ENCODE measurements around the gene LRCOL1. TPM values are rescaled to one million over a fixed set of nuclear protein-coding genes. Genes with fewer than 3 reads are reported as not detected.

The LRCOL1 gene
- total RNA-seq, 1 experiment from 2014 or later, result not detected

DNA sequence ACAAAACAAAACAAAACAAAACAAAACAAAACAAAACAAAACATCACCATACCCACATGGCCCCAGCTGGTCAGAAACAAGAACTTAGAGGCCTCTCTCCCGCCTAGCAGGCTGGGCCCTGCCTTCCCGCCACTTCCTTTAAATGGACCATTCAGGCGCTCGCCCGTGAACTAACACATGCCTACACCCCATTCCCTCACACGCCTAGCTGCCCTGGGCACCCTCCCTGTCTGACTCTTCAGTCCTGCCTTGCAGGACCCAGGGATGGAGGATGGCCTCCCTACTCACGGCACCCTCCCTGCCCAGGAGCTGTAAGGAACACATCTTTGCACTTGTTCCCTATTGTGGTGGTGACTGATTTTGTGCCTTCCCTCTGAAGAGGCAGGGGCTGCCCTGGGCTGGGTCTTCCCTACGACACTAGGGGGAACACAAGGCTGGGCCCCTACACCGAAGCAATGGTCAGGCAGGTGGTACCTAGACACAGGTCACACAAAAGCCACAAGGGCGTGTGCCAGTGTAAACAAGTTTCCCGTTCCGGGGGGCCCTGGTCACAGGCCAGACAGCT, 29.7 kb upstream of the LRCOL1 start:
- H3K27me3 ChIP-seq (ENCODE audit: low read length), result no peaks in the 10 kb centered on the region
- no peaks in the 10 kb centered on the region for H3K9me3 ChIP-seq (ENCODE audit: low read length)
- no peaks in the 10 kb centered on the region for H3K4me1 ChIP-seq (ENCODE audit: low read length)
- no peaks in the 10 kb centered on the region for H3K9me2 ChIP-seq (replicated peaks; ENCODE audit: insufficient read depth, low read length)
- no peak overlapping the region for H3K4me3 ChIP-seq (ENCODE audit: low read length)
- no peak overlapping the region for H3K27ac ChIP-seq (ENCODE audit: low read length)
- peaks cover 25% of the 10 kb centered on the region; the same call in 1 of the 2 replicates for H3K36me3 ChIP-seq (ENCODE audit: insufficient read depth, low read length)
- DNase-seq, result no peak
- H4K20me1 ChIP-seq (ENCODE audit: insufficient read depth, low read depth, low read length), result no peaks in the 10 kb centered on the region
- no peak overlapping the region for H2AFZ ChIP-seq (ENCODE audit: low read length)
- H3K79me2 ChIP-seq (ENCODE audit: low read length), result no peaks in the 10 kb centered on the region
- H3K4me2 ChIP-seq (ENCODE audit: low read depth, low read length, poor library complexity, severe bottlenecking), result no peak overlapping the region
- no peak overlapping the region for H3K9ac ChIP-seq (ENCODE audit: low read length)

DNA sequence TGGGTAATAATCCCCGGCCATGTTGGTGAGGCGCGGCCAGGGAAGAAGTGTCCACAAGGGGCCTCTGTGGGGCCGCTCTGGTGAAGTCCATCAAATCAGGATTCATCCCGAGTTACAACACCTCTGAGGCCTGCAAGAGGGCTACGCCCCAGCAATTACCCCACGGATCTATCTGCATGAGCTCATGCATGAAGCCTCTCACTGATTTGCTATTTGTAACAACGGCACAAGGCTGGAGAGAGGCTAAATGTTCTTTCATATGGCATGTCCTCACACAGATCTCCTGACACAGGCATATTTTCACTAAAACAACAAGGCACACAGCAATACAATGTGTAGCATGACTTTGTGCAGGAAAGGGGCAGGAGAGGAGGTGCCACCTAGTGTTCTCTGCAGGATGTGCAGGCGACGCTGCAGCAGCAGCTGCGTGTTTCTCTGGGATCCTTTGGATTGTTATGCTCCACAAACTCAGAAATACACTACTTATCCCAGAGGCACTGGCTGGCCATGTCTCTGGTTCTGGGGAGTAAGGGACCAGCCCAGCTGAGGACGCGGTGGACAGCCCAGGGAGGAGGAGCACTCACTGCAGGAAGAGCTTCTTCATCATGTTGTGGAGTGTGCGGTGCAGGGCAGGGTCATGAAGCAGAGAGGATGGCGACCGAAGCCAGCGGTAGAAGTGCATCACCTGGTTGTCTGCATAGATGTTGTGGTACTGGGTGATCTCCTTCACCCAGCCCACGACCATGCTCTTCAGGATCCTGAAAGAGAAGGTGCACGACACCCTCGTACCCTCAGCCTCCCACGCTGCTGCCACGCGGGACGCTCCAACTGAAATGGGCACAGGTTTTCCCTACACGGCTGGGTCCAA, 28.4 kb upstream of the LRCOL1 start:
- H3K4me2 ChIP-seq (ENCODE audit: low read depth, low read length, poor library complexity, severe bottlenecking), result no peak overlapping the region
- H3K9ac ChIP-seq (ENCODE audit: low read length), result no peak overlapping the region
- H2AFZ ChIP-seq (ENCODE audit: low read length), result no peak overlapping the region
- no peak overlapping the region for H3K4me3 ChIP-seq (ENCODE audit: low read length)
- H3K36me3 ChIP-seq (ENCODE audit: insufficient read depth, low read length), result peaks cover 30% of the 10 kb centered on the region; the same call in 1 of the 2 replicates
- no peaks in the 10 kb centered on the region for H3K9me3 ChIP-seq (ENCODE audit: low read length)
- H3K27ac ChIP-seq (ENCODE audit: low read length), result no peak overlapping the region
- H3K27me3 ChIP-seq (ENCODE audit: low read length), result no peaks in the 10 kb centered on the region
- no peaks in the 10 kb centered on the region for H3K9me2 ChIP-seq (replicated peaks; ENCODE audit: insufficient read depth, low read length)
- no peaks in the 10 kb centered on the region for H3K79me2 ChIP-seq (ENCODE audit: low read length)
- H4K20me1 ChIP-seq (ENCODE audit: insufficient read depth, low read depth, low read length), result no peaks in the 10 kb centered on the region
- DNase-seq, result no peak
- no peaks in the 10 kb centered on the region for H3K4me1 ChIP-seq (ENCODE audit: low read length)

DNA sequence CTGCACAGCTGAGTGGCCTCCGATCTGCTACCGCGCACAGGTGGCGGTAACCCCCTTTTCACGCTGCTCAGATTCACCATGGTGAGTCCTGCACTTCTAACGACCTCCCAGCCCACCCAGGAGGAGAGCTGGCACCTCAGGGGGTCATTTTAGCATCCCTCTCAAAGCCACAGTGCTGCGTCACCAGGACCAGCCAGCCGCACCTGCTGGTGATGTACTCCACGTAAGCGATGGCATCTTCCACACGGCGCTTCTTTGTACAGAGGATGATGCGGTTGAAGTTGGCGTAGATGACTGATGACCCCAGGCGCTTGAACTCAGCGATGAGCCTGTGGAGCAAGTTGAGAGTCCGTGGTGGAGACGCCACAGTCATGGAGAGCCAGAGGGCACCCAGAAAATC, 27.4 kb upstream of the LRCOL1 start:
- H3K9me2 ChIP-seq (replicated peaks; ENCODE audit: insufficient read depth, low read length), result no peaks in the 10 kb centered on the region
- H3K9me3 ChIP-seq (ENCODE audit: low read length), result no peaks in the 10 kb centered on the region
- H3K4me2 ChIP-seq (ENCODE audit: low read depth, low read length, poor library complexity, severe bottlenecking), result no peak overlapping the region
- H3K27ac ChIP-seq (ENCODE audit: low read length), result no peak overlapping the region
- no peak overlapping the region for H3K4me3 ChIP-seq (ENCODE audit: low read length)
- H3K36me3 ChIP-seq (ENCODE audit: insufficient read depth, low read length), result peaks cover 30% of the 10 kb centered on the region; the same call in 1 of the 2 replicates
- H3K79me2 ChIP-seq (ENCODE audit: low read length), result no peaks in the 10 kb centered on the region
- no peak overlapping the region for H2AFZ ChIP-seq (ENCODE audit: low read length)
- no peaks in the 10 kb centered on the region for H4K20me1 ChIP-seq (ENCODE audit: insufficient read depth, low read depth, low read length)
- no peaks in the 10 kb centered on the region for H3K27me3 ChIP-seq (ENCODE audit: low read length)
- no peak overlapping the region for H3K9ac ChIP-seq (ENCODE audit: low read length)
- DNase-seq, result no peak
- H3K4me1 ChIP-seq (ENCODE audit: low read length), result no peaks in the 10 kb centered on the region

DNA sequence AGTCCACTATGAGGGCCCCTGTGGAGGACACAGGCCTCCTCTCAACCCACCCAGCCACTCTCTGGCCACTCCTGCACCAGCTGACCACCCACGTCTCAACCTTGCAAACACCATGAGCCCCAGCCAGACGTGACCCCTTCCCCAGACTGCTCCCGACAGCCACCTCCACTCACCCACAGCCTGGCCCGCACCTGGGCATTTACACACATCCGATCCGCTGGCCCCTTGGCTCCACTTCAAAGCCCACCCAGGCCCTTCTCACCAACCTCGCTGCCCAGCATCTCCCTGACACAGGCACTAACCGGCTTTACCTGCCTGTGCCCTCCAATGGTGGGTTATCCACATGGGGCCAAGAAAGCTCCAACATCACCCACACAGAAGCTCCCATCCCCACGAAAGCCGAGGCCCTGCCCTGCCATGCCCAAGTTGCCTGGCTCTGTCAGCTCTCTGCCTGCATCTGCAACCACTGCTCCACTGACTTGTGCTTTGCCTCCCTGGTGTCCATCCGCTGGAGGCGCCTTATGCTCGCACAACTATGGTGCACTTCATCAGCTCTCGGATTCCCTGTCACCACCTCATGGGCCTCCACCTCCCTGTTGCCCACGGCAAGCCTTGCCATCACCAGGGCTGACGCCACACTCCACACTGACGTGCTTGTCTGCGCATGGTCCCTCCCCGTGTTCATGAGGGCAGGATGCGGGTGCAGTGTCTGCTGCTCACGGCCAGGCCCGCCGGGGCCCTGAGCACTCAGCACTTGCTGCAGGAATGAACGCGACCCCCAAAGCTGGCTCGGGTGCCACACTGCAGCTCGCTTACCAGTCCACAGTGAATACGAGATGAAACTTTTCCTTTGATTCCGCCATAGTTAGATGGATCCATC, 24.9 kb upstream of the LRCOL1 start:
- no peak overlapping the region for H3K27ac ChIP-seq (ENCODE audit: low read length)
- no peak overlapping the region for H3K9ac ChIP-seq (ENCODE audit: low read length)
- no peaks in the 10 kb centered on the region for H3K4me1 ChIP-seq (ENCODE audit: low read length)
- H4K20me1 ChIP-seq (ENCODE audit: insufficient read depth, low read depth, low read length), result no peaks in the 10 kb centered on the region
- H3K9me2 ChIP-seq (replicated peaks; ENCODE audit: insufficient read depth, low read length), result no peaks in the 10 kb centered on the region
- H3K4me2 ChIP-seq (ENCODE audit: low read depth, low read length, poor library complexity, severe bottlenecking), result no peak overlapping the region
- H2AFZ ChIP-seq (ENCODE audit: low read length), result no peak overlapping the region
- no peaks in the 10 kb centered on the region for H3K27me3 ChIP-seq (ENCODE audit: low read length)
- H3K4me3 ChIP-seq (ENCODE audit: low read length), result no peak overlapping the region
- no peak for DNase-seq
- no peaks in the 10 kb centered on the region for H3K79me2 ChIP-seq (ENCODE audit: low read length)
- H3K9me3 ChIP-seq (ENCODE audit: low read length), result no peaks in the 10 kb centered on the region
- peaks cover 46% of the 10 kb centered on the region for H3K36me3 ChIP-seq (ENCODE audit: insufficient read depth, low read length)

DNA sequence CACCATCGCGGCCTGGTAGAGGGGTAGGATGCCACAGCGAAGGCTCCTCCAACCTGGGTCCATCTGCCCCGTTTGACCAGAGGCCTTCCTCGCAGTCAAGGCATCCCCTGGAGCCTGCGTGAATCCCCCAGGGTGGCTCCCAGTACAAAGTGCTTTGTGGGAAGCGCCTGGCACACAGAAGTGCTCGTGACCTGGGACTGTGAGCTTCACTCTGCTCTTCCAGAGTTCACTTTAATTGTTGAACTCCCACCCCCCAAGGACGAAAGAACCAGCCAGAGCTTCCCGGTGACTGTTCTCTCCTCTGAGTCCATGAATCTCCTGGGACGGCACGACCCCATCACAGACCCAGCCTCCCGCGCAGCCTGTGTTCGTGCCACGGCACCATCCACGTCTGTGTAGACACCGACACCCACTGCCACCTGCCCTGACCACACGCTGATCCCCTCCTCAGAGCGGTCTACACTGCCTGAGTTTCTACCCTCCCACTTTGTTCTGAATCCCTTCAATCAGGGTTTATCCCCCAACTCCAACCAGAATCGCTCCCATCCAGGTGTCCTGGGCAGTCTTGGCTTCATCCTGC, 24.1 kb upstream of the LRCOL1 start:
- Histone ChIP-seq H4K20me1 (ENCODE audit: insufficient read depth, low read depth, low read length) (no peaks in the 10 kb centered on the region), H3K4me1 (ENCODE audit: low read length) (no peaks in the 10 kb centered on the region), H3K9me2 (replicated peaks; ENCODE audit: insufficient read depth, low read length) (no peaks in the 10 kb centered on the region), H3K4me2 (ENCODE audit: low read depth, low read length, poor library complexity, severe bottlenecking) (no peak overlapping the region), H3K79me2 (ENCODE audit: low read length) (no peaks in the 10 kb centered on the region), H2AFZ (ENCODE audit: low read length) (no peak overlapping the region), H3K27me3 (ENCODE audit: low read length) (no peaks in the 10 kb centered on the region), H3K9me3 (ENCODE audit: low read length) (no peaks in the 10 kb centered on the region), H3K4me3 (ENCODE audit: low read length) (no peak overlapping the region), H3K9ac (ENCODE audit: low read length) (no peak overlapping the region), H3K27ac (ENCODE audit: low read length) (no peak overlapping the region), H3K36me3 (ENCODE audit: insufficient read depth, low read length) (peaks cover 49% of the 10 kb centered on the region)
- DNase-seq, result no peak

DNA sequence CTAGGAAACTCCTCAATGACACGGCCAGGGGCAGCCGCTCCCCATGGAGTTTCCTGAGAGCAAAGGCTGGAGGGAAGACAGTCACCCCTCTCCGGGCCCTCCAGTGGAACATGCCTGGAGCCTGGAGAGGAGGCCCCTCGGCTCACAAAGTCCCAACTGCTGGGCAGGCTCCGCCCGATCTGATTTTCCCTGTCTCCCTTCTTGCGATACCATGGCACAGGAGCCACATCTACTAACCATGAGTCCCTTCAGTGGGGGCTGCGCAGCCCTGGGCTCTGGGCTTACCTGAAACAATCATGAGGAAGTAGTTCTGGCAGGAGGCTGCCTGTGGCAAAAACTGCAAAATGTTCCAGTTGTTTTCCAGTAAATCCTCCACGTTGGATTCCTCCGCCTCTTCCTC, 23.5 kb upstream of the LRCOL1 start:
- no peaks in the 10 kb centered on the region for H3K9me3 ChIP-seq (ENCODE audit: low read length)
- H3K36me3 ChIP-seq (ENCODE audit: insufficient read depth, low read length), result peaks cover 49% of the 10 kb centered on the region
- H3K9ac ChIP-seq (ENCODE audit: low read length), result no peak overlapping the region
- no peak overlapping the region for H3K4me2 ChIP-seq (ENCODE audit: low read depth, low read length, poor library complexity, severe bottlenecking)
- no peak overlapping the region for H2AFZ ChIP-seq (ENCODE audit: low read length)
- H3K79me2 ChIP-seq (ENCODE audit: low read length), result no peaks in the 10 kb centered on the region
- H3K4me1 ChIP-seq (ENCODE audit: low read length), result no peaks in the 10 kb centered on the region
- H3K27ac ChIP-seq (ENCODE audit: low read length), result no peak overlapping the region
- no peaks in the 10 kb centered on the region for H3K9me2 ChIP-seq (replicated peaks; ENCODE audit: insufficient read depth, low read length)
- no peak for DNase-seq
- no peaks in the 10 kb centered on the region for H4K20me1 ChIP-seq (ENCODE audit: insufficient read depth, low read depth, low read length)
- no peak overlapping the region for H3K4me3 ChIP-seq (ENCODE audit: low read length)
- H3K27me3 ChIP-seq (ENCODE audit: low read length), result no peaks in the 10 kb centered on the region

DNA sequence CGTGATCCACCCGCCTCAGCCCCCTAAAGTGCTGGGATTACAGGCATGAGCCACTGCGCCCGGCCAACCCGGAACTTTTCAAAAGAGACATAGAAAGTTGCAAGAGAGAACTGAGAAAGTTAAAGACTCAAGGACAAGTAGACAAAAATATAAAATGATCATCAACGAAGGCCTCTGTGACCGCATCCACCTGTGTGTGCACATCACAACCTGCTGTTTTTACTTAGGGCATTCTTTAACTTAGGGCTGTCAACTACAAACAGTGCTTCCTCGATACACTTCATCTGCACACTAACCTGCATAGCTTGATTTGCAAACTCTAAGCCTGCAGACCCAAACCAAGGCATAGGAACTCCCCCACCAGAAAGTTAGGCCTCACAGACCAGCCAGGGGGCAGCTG, 23.0 kb upstream of the LRCOL1 start:
- Histone ChIP-seq H2AFZ (ENCODE audit: low read length) (no peak overlapping the region), H3K4me3 (ENCODE audit: low read length) (no peak overlapping the region), H3K9me3 (ENCODE audit: low read length) (no peaks in the 10 kb centered on the region), H3K27me3 (ENCODE audit: low read length) (no peaks in the 10 kb centered on the region), H3K4me1 (ENCODE audit: low read length) (no peaks in the 10 kb centered on the region), H4K20me1 (ENCODE audit: insufficient read depth, low read depth, low read length) (no peaks in the 10 kb centered on the region), H3K36me3 (ENCODE audit: insufficient read depth, low read length) (peaks cover 46% of the 10 kb centered on the region), H3K9me2 (replicated peaks; ENCODE audit: insufficient read depth, low read length) (no peaks in the 10 kb centered on the region), H3K4me2 (ENCODE audit: low read depth, low read length, poor library complexity, severe bottlenecking) (no peak overlapping the region), H3K27ac (ENCODE audit: low read length) (no peak overlapping the region), H3K79me2 (ENCODE audit: low read length) (no peaks in the 10 kb centered on the region), H3K9ac (ENCODE audit: low read length) (no peak overlapping the region)
- no peak for DNase-seq

All from Karpas-422 (cell line).